ENCODE data around the gene UNC5CL. TPM values are rescaled to one million over a fixed set of nuclear protein-coding genes. Genes with fewer than 3 reads are reported as not detected.

UNC5CL gene
- total and polyA plus RNA-seq, 2 experiments from 2014 or later, result 0.87 to 1.2 TPM

GRCh38 chr6:41088451-41088850, 49.4 kb upstream of the UNC5CL start (continued):
- TF ChIP-seq, protein P1, sequence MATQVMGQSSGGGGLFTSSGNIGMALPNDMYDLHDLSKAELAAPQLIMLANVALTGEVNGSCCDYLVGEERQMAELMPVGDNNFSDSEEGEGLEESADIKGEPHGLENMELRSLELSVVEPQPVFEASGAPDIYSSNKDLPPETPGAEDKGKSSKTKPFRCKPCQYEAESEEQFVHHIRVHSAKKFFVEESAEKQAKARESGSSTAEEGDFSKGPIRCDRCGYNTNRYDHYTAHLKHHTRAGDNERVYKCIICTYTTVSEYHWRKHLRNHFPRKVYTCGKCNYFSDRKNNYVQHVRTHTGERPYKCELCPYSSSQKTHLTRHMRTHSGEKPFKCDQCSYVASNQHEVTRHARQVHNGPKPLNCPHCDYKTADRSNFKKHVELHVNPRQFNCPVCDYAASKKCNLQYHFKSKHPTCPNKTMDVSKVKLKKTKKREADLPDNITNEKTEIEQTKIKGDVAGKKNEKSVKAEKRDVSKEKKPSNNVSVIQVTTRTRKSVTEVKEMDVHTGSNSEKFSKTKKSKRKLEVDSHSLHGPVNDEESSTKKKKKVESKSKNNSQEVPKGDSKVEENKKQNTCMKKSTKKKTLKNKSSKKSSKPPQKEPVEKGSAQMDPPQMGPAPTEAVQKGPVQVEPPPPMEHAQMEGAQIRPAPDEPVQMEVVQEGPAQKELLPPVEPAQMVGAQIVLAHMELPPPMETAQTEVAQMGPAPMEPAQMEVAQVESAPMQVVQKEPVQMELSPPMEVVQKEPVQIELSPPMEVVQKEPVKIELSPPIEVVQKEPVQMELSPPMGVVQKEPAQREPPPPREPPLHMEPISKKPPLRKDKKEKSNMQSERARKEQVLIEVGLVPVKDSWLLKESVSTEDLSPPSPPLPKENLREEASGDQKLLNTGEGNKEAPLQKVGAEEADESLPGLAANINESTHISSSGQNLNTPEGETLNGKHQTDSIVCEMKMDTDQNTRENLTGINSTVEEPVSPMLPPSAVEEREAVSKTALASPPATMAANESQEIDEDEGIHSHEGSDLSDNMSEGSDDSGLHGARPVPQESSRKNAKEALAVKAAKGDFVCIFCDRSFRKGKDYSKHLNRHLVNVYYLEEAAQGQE (IDR thresholded peaks at IDR 0.05; ENCODE audit: unreplicated experiment), result no peak

GRCh38 chr6:41085182-41085581, 46.2 kb upstream of the UNC5CL start:
- Mint-ChIP-seq H3K9me3 (no peaks in the 10 kb centered on the region), H3K4me3 (no peak overlapping the region), H3K36me3 (ENCODE audit: low read depth) (peaks cover 72% of the 10 kb centered on the region), H3K27me3 (ENCODE audit: insufficient read depth, low read depth, poor library complexity) (no peaks in the 10 kb centered on the region), H3K27ac (no peak overlapping the region), H3K4me1 (no peaks in the 10 kb centered on the region)
- DNase-seq (ENCODE audit: low spot score) (no peak), ATAC-seq (no peak)
- Histone ChIP-seq H3F3A (replicated peaks; ENCODE audit: low read depth) (no peaks in the 10 kb centered on the region), H3K4me1 (ENCODE audit: insufficient read depth) (no peaks in the 10 kb centered on the region), H4K20me1 (replicated peaks; ENCODE audit: insufficient read depth) (peaks cover 25% of the 10 kb centered on the region), H3K4me2 (no peak overlapping the region), H3K4me3 (no peak overlapping the region), H3K27me3 (ENCODE audit: insufficient read depth) (no peaks in the 10 kb centered on the region), H3K9me2 (ENCODE audit: insufficient read depth) (no peaks in the 10 kb centered on the region), H3K79me2 (replicated peaks; ENCODE audit: insufficient read depth) (peaks cover 73% of the 10 kb centered on the region), H3K27ac (ENCODE audit: low read depth) (no peak overlapping the region), H2AFZ (no peak overlapping the region), H3K36me3 (ENCODE audit: insufficient read depth) (peaks cover 56% of the 10 kb centered on the region)
- TF ChIP-seq EZH2phosphoT487 (IDR thresholded peaks at IDR 0.05; ENCODE audit: unreplicated experiment), result no peak
- TF ChIP-seq ZNF114 (CRISPR knock-in tag; IDR thresholded peaks at IDR 0.05), result no peak
- no peak for TF ChIP-seq ZNF331 (CRISPR knock-in tag; IDR thresholded peaks at IDR 0.05; ENCODE audit: low read depth)
- TF ChIP-seq CTCF (conservative IDR thresholded peaks at IDR 0.05; ENCODE audit: low read depth in 2 of 2), result no peak

DNA sequence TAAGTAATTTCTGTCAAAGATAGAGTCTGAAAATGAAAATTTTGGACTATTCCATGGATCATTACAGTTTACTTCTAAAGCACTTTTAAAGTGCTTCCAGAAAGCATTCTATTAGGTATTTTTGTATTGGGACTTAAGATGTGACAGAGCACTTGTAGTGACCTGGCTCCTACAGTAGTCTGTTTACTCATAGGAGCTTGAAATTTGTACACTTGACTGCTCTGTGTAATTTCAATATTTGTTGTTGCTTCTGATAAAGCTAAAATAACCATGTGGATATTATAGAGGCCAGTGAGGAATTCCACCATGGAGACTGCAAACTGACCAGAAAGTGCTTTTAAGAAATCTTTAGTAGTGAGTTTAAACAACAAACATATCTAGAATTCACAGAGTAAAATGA, 44.1 kb upstream of the UNC5CL start:
- peaks cover 94% of the 10 kb centered on the region for H3K79me2 ChIP-seq (replicated peaks; ENCODE audit: insufficient read depth)
- DNase-seq (ENCODE audit: low spot score) (no peak), ATAC-seq (no peak)
- H3K36me3 ChIP-seq (ENCODE audit: insufficient read depth), result peaks cover 55% of the 10 kb centered on the region
- peaks cover 71% of the 10 kb centered on the region for H3K36me3 Mint-ChIP-seq (ENCODE audit: low read depth)
- TF ChIP-seq, protein P2, sequence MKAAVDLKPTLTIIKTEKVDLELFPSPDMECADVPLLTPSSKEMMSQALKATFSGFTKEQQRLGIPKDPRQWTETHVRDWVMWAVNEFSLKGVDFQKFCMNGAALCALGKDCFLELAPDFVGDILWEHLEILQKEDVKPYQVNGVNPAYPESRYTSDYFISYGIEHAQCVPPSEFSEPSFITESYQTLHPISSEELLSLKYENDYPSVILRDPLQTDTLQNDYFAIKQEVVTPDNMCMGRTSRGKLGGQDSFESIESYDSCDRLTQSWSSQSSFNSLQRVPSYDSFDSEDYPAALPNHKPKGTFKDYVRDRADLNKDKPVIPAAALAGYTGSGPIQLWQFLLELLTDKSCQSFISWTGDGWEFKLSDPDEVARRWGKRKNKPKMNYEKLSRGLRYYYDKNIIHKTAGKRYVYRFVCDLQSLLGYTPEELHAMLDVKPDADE (IDR thresholded peaks at IDR 0.05), result no peak
- TF ChIP-seq POLR2AphosphoS5 (IDR thresholded peaks at IDR 0.05; ENCODE audit: low read depth), result no peak
- TF ChIP-seq ZNF331 (CRISPR knock-in tag; IDR thresholded peaks at IDR 0.05; ENCODE audit: low read depth), result no peak
- TF ChIP-seq JUNB (IDR thresholded peaks at IDR 0.05; ENCODE audit: unreplicated experiment), result no peak
- H3F3A ChIP-seq (replicated peaks; ENCODE audit: low read depth), result no peaks in the 10 kb centered on the region
- no peak overlapping the region for H2AFZ ChIP-seq
- H3K4me3 ChIP-seq, result no peak overlapping the region
- H3K27ac Mint-ChIP-seq, result no peak overlapping the region
- H3K27ac ChIP-seq (ENCODE audit: low read depth), result no peak overlapping the region
- H4K20me1 ChIP-seq (replicated peaks; ENCODE audit: insufficient read depth), result peaks cover 33% of the 10 kb centered on the region
- H3K4me1 Mint-ChIP-seq, result no peaks in the 10 kb centered on the region
- H3K9me3 Mint-ChIP-seq, result no peaks in the 10 kb centered on the region
- no peaks in the 10 kb centered on the region for H3K27me3 ChIP-seq (ENCODE audit: insufficient read depth)
- no peaks in the 10 kb centered on the region for H3K9me2 ChIP-seq (ENCODE audit: insufficient read depth)
- H3K4me1 ChIP-seq (ENCODE audit: insufficient read depth), result no peaks in the 10 kb centered on the region
- H3K4me3 Mint-ChIP-seq, result no peak overlapping the region
- H3K27me3 Mint-ChIP-seq (ENCODE audit: insufficient read depth, low read depth, poor library complexity), result no peaks in the 10 kb centered on the region
- H3K4me2 ChIP-seq, result no peak overlapping the region

Data from GM23338 (cell line).